GM12801 (cell line): Measurements from ENCODE around the gene CNOT6.

Experiments used
- TF ChIP-seq, protein P1 (sequence below): IDR thresholded peaks from one replicate; pipeline ENCODE4 v1.5.1; 2011; ENCODE audit warnings: control low read depth; ENCODE audit not compliant: insufficient read length; ENCODE audit errors: extremely low read depth

Gene CNOT6

DNA sequence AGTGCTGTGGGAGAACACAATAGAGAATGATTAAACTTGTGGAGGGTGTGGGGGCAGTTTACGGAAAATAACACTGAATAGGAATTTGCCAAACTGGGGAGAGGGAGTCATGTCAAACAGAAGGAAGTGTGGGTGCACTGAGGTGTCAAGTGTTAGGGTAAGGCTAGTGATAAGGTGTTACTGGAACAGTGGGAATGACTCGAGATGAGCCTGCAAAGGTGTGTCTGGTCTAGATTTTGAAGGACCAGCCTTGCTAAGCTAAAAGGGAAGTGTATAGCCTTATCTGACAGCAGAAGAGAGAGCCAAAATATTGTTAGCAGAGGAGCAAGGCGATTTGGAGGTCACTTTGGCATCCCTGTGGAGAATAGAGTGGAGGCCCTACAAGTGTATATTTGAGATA lies 4.2 kb downstream of the CNOT6 start:
- TF ChIP-seq, protein P1, sequence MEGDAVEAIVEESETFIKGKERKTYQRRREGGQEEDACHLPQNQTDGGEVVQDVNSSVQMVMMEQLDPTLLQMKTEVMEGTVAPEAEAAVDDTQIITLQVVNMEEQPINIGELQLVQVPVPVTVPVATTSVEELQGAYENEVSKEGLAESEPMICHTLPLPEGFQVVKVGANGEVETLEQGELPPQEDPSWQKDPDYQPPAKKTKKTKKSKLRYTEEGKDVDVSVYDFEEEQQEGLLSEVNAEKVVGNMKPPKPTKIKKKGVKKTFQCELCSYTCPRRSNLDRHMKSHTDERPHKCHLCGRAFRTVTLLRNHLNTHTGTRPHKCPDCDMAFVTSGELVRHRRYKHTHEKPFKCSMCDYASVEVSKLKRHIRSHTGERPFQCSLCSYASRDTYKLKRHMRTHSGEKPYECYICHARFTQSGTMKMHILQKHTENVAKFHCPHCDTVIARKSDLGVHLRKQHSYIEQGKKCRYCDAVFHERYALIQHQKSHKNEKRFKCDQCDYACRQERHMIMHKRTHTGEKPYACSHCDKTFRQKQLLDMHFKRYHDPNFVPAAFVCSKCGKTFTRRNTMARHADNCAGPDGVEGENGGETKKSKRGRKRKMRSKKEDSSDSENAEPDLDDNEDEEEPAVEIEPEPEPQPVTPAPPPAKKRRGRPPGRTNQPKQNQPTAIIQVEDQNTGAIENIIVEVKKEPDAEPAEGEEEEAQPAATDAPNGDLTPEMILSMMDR, result no peak

DNA sequence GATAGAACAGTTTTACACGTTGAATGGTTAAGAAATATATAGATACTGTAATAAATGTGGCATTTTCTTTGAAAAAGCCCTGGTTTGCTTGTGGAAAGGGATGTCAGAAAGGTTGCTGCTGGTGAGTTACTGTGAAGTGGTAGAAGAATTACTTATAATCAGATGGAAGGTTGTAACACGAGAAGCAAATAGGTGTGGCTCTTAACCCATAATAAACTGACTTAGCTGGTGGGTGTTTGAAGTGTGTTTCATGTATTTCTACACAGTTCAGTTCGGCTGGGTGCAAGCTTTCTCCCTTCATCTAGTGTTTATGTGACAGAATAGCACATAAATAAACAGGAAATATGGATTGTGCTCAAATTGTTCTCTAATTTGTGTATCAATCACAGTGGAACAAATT lies 5.5 kb downstream of the CNOT6 start:
- TF ChIP-seq, protein P1, result no peak

DNA sequence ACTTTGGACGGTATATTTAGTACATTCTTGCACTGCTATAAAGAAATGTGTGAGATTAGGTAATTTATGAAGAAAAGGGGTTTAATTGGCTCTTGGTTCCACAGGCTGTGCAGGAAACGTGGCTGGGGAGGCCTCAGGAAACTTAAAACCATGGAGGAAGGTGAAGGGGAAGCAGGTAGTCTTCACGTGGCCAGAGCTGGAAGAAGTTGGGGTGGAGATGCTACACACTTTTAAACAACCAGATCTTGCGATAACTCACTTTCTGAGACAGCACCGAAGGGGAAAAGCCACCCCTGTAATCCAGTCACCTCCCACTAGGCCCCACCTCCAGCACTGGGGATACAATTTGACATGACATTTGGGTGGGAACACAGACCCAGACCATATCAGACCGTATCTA lies 13.5 kb downstream of the CNOT6 start:
- TF ChIP-seq, protein P1, result no peak

DNA sequence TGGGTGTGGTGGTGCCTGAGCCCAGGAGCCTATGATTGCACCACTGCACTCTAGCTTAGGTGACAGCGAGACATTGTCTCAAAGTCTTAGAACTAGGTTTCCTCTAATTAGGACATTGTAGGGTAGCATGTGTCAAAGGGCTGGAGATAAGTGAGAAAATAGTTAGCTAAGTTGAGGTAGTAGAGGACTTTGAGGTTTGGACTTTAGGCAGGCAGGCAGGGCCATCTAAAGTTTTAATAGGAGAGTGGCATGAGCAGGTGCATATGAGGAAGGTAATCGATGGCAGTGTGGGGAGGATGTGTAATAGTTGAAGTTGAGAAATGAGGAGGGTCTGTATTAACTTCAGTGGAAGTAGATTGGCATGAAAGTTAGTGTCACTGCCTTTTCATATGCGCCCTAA lies 21.1 kb downstream of the CNOT6 start:
- TF ChIP-seq, protein P1, result no peak

DNA sequence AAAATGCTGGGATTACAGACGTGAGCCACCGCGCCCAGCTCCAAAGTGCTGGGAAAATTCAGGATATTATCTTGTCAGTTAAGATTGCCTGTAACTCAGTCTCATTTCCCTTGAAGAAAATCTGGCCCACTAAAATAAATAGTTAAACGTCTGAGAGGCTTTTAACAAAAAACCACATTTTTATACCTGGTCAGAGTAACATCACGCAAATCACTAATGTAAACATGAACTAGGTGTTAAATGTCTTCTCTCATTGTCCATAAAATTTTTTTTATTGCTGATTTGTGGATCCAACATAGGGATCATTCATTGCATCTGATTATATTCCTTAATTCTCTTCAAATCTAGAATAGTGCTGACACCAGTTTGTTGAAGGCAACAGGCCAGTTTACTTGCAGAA lies 22.3 kb downstream of the CNOT6 start:
- TF ChIP-seq, protein P1, result no peak

DNA sequence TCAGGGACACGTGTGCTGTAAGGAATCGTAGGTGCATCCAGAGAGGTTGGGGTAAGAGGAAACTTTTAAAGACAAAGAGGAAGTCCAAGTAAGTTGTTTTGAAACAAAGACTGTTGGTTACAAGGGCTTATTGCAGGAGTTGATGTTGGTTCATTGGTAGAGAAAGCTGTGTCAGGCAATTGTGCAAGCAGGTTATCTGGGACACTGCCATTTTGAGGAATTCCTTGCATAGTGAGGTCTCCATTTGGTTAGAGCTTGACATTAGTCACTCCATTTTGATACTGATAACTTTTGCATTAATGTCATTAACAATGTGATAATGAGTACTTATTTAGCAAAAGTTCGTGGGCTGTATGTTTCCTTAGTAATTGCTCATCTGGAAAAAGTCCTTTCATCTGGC lies 24.9 kb downstream of the CNOT6 start:
- TF ChIP-seq, protein P1, result no peak

DNA sequence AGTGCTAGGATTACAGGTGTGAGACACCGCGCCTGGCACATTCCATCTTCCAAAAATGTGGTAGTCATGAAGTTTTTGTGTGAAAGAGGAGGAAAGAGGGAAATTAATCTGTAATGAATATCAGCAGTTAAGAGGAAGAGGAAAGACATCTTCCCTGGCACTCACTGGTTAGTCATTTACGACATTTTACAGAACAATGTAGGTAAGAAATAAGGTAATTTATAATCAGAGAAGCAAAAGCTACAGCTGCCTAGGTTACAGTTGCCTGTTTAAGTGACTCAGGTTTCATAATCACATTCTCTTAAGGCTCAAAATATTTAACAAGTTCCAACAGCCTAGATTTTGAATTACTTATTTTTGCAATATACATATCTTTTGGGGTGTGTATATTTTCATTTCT lies 26.9 kb downstream of the CNOT6 start:
- TF ChIP-seq, protein P1, result no peak

DNA sequence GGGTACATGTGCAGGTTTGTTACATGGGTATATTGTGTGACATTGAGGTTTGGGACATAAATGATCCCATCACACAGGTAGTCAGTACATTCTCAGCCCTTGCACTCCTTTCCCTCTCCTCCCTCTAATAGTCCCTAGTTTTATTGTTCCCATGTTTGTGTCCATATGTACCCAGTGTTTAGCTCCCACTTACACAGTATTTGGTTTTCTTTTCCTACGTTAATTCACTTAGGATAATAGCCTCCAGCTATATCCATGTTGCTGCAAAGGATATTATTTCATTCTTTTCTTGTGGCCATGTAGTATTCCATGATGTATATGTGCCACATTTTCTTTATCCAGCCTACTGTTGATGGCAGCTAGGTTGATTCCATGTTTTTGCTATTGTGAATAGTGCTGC lies 27.4 kb downstream of the CNOT6 start:
- TF ChIP-seq, protein P1, result no peak
